HL-60 (cell line): ENCODE measurements around the gene SETBP1. TPM values are rescaled to one million over a fixed set of nuclear protein-coding genes. Genes with fewer than 3 reads are reported as not detected.

Experiments
- DNase-seq, 2 experiments: peaks; one replicate each; pipeline ENCODE4 v3.0.0-alpha.2; 2010 to 2020; ENCODE audit warnings: low read depth in 1 of 2, low spot score in 1 of 2
- H3K27ac ChIP-seq: fragments of 250-450 bp; sonication (Bioruptor Pico); replicated peaks from 2 replicates; pipeline ENCODE4 v1.5.1; 2020; ENCODE audit warnings: mild to moderate bottlenecking, moderate library complexity
- H3K27me3 ChIP-seq: fragments of 250-450 bp; sonication (Bioruptor Pico); 2 replicates; pipeline ENCODE4 v1.5.1; 2021; ENCODE audit warnings: mild to moderate bottlenecking, moderate library complexity; ENCODE audit not compliant: insufficient read depth, poor library complexity, severe bottlenecking
- H3K4me3 ChIP-seq: replicated peaks from 2 replicates; pipeline ENCODE4 v1.5.1; 2011; ENCODE audit warnings: mild to moderate bottlenecking, control low read depth, low read length; ENCODE audit not compliant: insufficient read depth
- GABPA ChIP-seq: IDR thresholded peaks from 2 replicates; pipeline ENCODE4 v1.6.1; 2012; ENCODE audit warnings: low read depth
- POLR2AphosphoS5 ChIP-seq: IDR thresholded peaks from 2 replicates; pipeline ENCODE4 v1.6.1; 2012; ENCODE audit warnings: low read depth
- REST ChIP-seq: IDR thresholded peaks from 2 replicates; pipeline ENCODE4 v1.6.1; 2012; ENCODE audit warnings: low read depth; ENCODE audit not compliant: insufficient replicate concordance
- SPI1 ChIP-seq: IDR thresholded peaks from 2 replicates; pipeline ENCODE4 v1.6.1; 2012; ENCODE audit warnings: low read depth, mild to moderate bottlenecking, borderline replicate concordance
- microRNA-seq: library from miRNA; unstranded; fragments of <30 nt; microRNA quantifications from one replicate; pipeline ENCODE4, GENCODE V29; 2018
- TF ChIP-seq, protein P1 (sequence below): IDR thresholded peaks from one replicate; pipeline ENCODE4 v1.5.1; 2011; ENCODE audit warnings: low read length, control low read depth, inconsistent platforms; ENCODE audit not compliant: insufficient read depth

The SETBP1 gene

GRCh38 chr18:45111502-45111848 lies 430.8 kb downstream of the SETBP1 start:
- no peak for DNase-seq
- no peak overlapping the region for H3K4me3 ChIP-seq
- TF ChIP-seq GABPA (no peak), SPI1 (no peak), POLR2AphosphoS5 (no peak), REST (no peak)
- TF ChIP-seq, protein P1, sequence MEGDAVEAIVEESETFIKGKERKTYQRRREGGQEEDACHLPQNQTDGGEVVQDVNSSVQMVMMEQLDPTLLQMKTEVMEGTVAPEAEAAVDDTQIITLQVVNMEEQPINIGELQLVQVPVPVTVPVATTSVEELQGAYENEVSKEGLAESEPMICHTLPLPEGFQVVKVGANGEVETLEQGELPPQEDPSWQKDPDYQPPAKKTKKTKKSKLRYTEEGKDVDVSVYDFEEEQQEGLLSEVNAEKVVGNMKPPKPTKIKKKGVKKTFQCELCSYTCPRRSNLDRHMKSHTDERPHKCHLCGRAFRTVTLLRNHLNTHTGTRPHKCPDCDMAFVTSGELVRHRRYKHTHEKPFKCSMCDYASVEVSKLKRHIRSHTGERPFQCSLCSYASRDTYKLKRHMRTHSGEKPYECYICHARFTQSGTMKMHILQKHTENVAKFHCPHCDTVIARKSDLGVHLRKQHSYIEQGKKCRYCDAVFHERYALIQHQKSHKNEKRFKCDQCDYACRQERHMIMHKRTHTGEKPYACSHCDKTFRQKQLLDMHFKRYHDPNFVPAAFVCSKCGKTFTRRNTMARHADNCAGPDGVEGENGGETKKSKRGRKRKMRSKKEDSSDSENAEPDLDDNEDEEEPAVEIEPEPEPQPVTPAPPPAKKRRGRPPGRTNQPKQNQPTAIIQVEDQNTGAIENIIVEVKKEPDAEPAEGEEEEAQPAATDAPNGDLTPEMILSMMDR, result no peak
- peaks cover 3% of the 10 kb centered on the region for H3K27me3 ChIP-seq
- H3K27ac ChIP-seq, result no peak overlapping the region

DNA sequence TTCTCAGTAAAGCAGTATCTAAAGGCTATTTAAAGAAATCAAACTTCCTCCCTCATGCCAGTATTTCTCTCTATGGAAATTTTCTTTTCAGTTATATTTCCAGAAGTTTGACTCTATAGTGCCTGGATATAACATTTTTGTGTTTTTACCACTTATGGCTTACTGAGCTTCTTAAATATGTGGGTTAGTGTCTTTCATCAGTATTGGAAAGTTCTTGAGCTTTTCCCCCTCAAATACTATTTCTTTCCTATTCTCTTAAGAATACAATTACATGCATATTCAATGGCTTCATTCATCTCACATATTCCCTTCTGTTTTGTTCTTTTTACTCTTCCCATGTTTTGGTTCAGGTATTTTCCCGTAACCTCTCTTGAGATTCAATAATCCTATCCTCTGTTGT lies 432.0 kb downstream of the SETBP1 start:
- no peak for DNase-seq
- H3K27me3 ChIP-seq, result peaks cover 3% of the 10 kb centered on the region
- no peak overlapping the region for H3K27ac ChIP-seq
- TF ChIP-seq SPI1 (no peak), REST (no peak), POLR2AphosphoS5 (no peak), GABPA (no peak)
- TF ChIP-seq, protein P1, result no peak
- no peak overlapping the region for H3K4me3 ChIP-seq

DNA sequence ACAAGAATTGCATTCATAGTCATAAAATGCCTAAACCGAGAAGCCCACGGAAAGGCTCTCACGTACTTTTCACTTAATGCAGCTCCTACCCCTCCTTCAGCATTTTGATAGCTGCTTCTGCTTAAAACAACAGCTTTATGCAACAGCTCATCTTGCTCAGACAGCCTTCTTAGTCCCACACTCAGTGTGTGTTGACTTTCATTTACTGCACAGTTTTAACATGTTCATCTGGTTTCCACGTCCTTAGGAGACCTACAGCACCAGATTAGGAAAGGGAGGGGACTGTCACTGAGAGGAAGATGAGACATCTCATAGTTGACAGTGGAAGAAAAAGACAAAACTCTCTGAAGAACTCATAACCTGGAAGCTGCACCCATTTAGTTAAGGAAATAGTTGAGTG lies 435.4 kb downstream of the SETBP1 start:
- DNase-seq, result no peak
- Histone ChIP-seq H3K27me3 (peaks cover 5% of the 10 kb centered on the region), H3K27ac (no peak overlapping the region), H3K4me3 (no peak overlapping the region)
- TF ChIP-seq REST (no peak), GABPA (no peak), POLR2AphosphoS5 (no peak), SPI1 (no peak)
- TF ChIP-seq, protein P1, result no peak

Small RNA genes lying within 50 kb of the gene (microRNA-seq; reads per million reads assigned to microRNA genes)
- not detected for gene MIR4319
